ENCODE results near the gene FARSB.

FARSB gene

DNA sequence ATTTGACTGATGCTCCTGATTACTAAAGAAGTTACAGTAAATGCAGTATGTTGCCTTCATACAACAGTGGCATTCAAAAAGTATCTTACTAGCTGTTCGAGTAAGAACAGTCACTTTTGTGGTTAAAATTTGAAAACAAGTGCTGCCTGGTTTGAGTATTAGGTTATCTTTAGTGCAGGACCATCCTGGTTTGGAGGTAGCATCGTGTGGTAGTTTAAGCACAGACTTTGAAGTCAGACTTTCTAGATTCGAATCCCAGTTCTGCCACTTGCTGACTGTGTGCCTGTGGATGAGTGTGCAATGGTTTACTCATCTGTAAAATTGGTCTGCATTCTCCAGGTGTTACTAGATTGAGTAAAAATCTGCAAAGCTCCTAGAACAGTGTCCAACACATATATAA is 134.8 kb downstream of the FARSB start:
- TF ChIP-seq MYC (IDR thresholded peaks at IDR 0.05; ENCODE audit: low read depth, low read length) (no peak), POLR2A (IDR thresholded peaks at IDR 0.05; ENCODE audit: extremely low read depth, insufficient read length) (no peak)
- TF ChIP-seq, protein P1, sequence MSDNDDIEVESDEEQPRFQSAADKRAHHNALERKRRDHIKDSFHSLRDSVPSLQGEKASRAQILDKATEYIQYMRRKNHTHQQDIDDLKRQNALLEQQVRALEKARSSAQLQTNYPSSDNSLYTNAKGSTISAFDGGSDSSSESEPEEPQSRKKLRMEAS (IDR thresholded peaks at IDR 0.05; ENCODE audit: low read depth, low read length): no peak
- TF ChIP-seq, protein P2, sequence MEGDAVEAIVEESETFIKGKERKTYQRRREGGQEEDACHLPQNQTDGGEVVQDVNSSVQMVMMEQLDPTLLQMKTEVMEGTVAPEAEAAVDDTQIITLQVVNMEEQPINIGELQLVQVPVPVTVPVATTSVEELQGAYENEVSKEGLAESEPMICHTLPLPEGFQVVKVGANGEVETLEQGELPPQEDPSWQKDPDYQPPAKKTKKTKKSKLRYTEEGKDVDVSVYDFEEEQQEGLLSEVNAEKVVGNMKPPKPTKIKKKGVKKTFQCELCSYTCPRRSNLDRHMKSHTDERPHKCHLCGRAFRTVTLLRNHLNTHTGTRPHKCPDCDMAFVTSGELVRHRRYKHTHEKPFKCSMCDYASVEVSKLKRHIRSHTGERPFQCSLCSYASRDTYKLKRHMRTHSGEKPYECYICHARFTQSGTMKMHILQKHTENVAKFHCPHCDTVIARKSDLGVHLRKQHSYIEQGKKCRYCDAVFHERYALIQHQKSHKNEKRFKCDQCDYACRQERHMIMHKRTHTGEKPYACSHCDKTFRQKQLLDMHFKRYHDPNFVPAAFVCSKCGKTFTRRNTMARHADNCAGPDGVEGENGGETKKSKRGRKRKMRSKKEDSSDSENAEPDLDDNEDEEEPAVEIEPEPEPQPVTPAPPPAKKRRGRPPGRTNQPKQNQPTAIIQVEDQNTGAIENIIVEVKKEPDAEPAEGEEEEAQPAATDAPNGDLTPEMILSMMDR (IDR thresholded peaks at IDR 0.05; ENCODE audit: low read depth, low read length): no peak
- no peak overlapping the region for H3K4me3 ChIP-seq (ENCODE audit: low read depth, low read length)
- DNase-seq (ENCODE audit: low read depth): no peak
